ENCODE measurements around the gene APOBEC3G.
"Not testable (repeated sequence)": the region's sequence is repeated elsewhere in the genome, so short reads cannot be mapped to it uniquely, and the experiment has no call there.

DNA sequence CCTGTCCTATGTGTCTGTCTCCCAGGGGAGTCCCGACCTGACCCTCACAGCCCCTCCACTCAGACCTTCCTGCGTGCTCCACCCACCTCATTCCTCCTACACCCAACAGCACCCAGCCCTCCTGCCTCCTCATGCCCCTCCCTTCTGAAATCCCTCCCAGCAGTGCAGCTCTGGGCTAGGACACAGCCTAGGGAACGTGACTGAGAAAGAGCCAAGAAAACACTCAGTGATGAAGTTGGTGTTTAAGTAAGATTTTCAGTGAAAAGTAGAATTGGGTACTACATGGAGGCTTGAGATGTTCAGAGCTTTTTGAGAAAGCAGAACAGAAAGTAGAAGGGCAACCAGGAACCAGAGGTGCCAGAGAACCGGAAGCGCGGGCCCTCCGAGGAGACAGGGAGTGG is 4.5 kb upstream of the APOBEC3G start:
- TF ChIP-seq YY1 (IDR thresholded peaks at IDR 0.05; ENCODE audit: low read depth); FOXM1 (IDR thresholded peaks at IDR 0.05; ENCODE audit: low read depth); POLR2AphosphoS5 (IDR thresholded peaks at IDR 0.05; ENCODE audit: low read depth, low read length); GABPA (IDR thresholded peaks at IDR 0.05; ENCODE audit: low read depth); RCOR1 (IDR thresholded peaks at IDR 0.05; ENCODE audit: low read length); JUND (IDR thresholded peaks at IDR 0.05); RXRA (IDR thresholded peaks at IDR 0.05; ENCODE audit: borderline replicate concordance, low read depth); SIN3A (IDR thresholded peaks at IDR 0.05; ENCODE audit: borderline replicate concordance, low read depth, low read length): not testable (repeated sequence)
- TF ChIP-seq, protein P1, sequence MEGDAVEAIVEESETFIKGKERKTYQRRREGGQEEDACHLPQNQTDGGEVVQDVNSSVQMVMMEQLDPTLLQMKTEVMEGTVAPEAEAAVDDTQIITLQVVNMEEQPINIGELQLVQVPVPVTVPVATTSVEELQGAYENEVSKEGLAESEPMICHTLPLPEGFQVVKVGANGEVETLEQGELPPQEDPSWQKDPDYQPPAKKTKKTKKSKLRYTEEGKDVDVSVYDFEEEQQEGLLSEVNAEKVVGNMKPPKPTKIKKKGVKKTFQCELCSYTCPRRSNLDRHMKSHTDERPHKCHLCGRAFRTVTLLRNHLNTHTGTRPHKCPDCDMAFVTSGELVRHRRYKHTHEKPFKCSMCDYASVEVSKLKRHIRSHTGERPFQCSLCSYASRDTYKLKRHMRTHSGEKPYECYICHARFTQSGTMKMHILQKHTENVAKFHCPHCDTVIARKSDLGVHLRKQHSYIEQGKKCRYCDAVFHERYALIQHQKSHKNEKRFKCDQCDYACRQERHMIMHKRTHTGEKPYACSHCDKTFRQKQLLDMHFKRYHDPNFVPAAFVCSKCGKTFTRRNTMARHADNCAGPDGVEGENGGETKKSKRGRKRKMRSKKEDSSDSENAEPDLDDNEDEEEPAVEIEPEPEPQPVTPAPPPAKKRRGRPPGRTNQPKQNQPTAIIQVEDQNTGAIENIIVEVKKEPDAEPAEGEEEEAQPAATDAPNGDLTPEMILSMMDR (IDR thresholded peaks at IDR 0.05): not testable (repeated sequence)
- TF ChIP-seq, protein P2, sequence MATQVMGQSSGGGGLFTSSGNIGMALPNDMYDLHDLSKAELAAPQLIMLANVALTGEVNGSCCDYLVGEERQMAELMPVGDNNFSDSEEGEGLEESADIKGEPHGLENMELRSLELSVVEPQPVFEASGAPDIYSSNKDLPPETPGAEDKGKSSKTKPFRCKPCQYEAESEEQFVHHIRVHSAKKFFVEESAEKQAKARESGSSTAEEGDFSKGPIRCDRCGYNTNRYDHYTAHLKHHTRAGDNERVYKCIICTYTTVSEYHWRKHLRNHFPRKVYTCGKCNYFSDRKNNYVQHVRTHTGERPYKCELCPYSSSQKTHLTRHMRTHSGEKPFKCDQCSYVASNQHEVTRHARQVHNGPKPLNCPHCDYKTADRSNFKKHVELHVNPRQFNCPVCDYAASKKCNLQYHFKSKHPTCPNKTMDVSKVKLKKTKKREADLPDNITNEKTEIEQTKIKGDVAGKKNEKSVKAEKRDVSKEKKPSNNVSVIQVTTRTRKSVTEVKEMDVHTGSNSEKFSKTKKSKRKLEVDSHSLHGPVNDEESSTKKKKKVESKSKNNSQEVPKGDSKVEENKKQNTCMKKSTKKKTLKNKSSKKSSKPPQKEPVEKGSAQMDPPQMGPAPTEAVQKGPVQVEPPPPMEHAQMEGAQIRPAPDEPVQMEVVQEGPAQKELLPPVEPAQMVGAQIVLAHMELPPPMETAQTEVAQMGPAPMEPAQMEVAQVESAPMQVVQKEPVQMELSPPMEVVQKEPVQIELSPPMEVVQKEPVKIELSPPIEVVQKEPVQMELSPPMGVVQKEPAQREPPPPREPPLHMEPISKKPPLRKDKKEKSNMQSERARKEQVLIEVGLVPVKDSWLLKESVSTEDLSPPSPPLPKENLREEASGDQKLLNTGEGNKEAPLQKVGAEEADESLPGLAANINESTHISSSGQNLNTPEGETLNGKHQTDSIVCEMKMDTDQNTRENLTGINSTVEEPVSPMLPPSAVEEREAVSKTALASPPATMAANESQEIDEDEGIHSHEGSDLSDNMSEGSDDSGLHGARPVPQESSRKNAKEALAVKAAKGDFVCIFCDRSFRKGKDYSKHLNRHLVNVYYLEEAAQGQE (IDR thresholded peaks at IDR 0.05; ENCODE audit: low read depth, low read length): not testable (repeated sequence)

Data from SK-N-SH (cell line).